ENCODE results near the gene MOG. TPM values are rescaled to one million over a fixed set of nuclear protein-coding genes. Genes with fewer than 3 reads are reported as not detected.

MOG gene
- total RNA-seq, 1 experiment from 2014 or later: not detected

DNA sequence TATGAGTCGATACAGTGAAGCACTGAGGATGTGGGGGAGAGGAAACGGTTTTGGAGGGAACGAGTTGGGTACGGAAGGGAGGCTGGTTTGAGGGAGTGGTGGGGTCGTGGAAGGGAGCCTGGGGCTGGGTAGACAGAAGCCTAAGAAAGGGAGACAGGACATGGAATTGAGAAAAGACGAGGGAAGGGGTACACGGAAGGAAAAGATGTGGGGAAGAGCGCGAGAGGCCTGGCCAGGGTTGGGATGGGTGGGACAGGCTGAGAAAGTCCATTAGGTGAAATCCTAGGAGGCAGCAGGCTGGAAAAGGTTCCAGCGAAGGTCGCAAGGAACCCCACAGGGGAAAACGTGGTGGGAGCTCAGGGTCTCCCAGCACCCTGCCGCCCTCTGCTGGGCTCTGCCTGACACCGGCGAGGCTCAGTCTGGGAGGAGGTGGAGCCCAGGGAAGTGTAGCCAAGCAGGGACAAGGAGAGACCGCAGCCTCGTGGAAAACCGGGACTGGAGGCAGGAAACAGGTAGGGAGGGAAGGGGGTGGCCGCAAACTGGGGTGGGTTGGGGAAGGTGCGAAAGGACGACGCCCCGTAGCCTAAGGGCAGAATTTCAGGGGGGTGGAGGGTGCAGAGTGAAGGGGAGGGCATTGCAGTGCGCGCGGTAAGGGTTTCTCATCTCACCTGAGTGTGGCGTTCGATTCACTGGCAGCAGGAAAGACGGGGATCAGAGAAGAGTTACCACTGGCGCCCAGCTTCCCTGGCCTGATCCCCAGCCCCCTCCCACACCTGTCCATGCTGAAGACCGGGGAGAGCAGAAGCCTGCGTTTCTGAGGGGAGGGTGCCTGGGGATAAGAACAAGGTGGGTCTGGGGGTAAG, 28.2 kb upstream of the MOG start:
- no peaks in the 10 kb centered on the region for H3K27me3 Mint-ChIP-seq (ENCODE audit: insufficient read depth, unreplicated experiment)
- intact Hi-C loops (cut with micrococcal nuclease): no loop called here
- ChIA-PET CTCF (interaction anchor here (0.6 to 1.2 kb wide), 4 partner anchors 21 to 1243 kb away, joined by 3 to 4 read pairs (median 3); no protein-coding TSS in a partner anchor), POLR2A (interaction anchor here (2.2 kb wide), 1 partner anchor 12 kb away, joined by 6 read pairs; no protein-coding TSS in a partner anchor)
- no peaks in the 10 kb centered on the region for H3K9me3 Mint-ChIP-seq (ENCODE audit: unreplicated experiment)
- DNase-seq (ENCODE audit: unreplicated experiment): peak; percentile 51
- BruUV-seq (replicated peaks): no TSS peak
- peaks cover 37% of the 10 kb centered on the region for H3K4me1 Mint-ChIP-seq (ENCODE audit: insufficient read depth, unreplicated experiment)
- H3K27ac Mint-ChIP-seq (ENCODE audit: low read depth, unreplicated experiment): no peak overlapping the region
- H3K4me3 Mint-ChIP-seq (ENCODE audit: unreplicated experiment): peak overlapping the region; percentile 68
- peaks cover 15% of the 10 kb centered on the region for H3K36me3 Mint-ChIP-seq (ENCODE audit: insufficient read depth, unreplicated experiment)
- TF ChIP-seq, protein P1, sequence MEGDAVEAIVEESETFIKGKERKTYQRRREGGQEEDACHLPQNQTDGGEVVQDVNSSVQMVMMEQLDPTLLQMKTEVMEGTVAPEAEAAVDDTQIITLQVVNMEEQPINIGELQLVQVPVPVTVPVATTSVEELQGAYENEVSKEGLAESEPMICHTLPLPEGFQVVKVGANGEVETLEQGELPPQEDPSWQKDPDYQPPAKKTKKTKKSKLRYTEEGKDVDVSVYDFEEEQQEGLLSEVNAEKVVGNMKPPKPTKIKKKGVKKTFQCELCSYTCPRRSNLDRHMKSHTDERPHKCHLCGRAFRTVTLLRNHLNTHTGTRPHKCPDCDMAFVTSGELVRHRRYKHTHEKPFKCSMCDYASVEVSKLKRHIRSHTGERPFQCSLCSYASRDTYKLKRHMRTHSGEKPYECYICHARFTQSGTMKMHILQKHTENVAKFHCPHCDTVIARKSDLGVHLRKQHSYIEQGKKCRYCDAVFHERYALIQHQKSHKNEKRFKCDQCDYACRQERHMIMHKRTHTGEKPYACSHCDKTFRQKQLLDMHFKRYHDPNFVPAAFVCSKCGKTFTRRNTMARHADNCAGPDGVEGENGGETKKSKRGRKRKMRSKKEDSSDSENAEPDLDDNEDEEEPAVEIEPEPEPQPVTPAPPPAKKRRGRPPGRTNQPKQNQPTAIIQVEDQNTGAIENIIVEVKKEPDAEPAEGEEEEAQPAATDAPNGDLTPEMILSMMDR (IDR thresholded peaks at IDR 0.05; ENCODE audit: unreplicated experiment): peak; percentile 51

DNA sequence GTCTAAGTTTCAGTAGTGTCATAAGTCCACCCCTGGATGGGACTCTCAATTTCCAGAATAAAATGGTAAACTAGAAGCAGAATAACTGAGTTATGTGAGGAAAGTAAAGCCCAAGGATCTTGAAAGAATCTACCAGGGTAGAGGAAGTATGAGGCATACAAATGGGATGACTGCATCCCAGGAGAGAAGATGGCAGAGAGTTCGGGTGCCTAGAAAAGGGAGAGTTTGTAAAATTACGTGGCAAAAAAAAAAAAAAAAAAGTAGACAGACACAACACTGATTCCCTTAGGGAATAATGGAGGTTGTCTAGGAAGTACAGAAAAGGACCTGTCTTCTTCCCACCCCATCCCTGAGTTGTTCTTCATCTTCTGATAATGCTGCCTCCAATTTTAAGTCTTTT, 27.3 kb upstream of the MOG start:
- no peak overlapping the region for H3K27ac Mint-ChIP-seq (ENCODE audit: low read depth, unreplicated experiment)
- no peak overlapping the region for H3K4me3 Mint-ChIP-seq (ENCODE audit: unreplicated experiment)
- H3K36me3 Mint-ChIP-seq (ENCODE audit: insufficient read depth, unreplicated experiment): peaks cover 15% of the 10 kb centered on the region
- H3K9me3 Mint-ChIP-seq (ENCODE audit: unreplicated experiment): no peaks in the 10 kb centered on the region
- H3K27me3 Mint-ChIP-seq (ENCODE audit: insufficient read depth, unreplicated experiment): no peaks in the 10 kb centered on the region
- ChIA-PET POLR2A (interaction anchor here (2.2 kb wide), 1 partner anchor 11 kb away, joined by 6 read pairs; no protein-coding TSS in a partner anchor), CTCF (interaction anchor here (0.5 to 1.0 kb wide), 2 partner anchors 33 to 418 kb away, joined by 3 read pairs; no protein-coding TSS in a partner anchor)
- TF ChIP-seq, protein P1 (IDR thresholded peaks at IDR 0.05; ENCODE audit: unreplicated experiment): no peak
- no TSS peak for BruUV-seq (replicated peaks)
- DNase-seq (ENCODE audit: unreplicated experiment): no peak
- intact Hi-C loops (cut with micrococcal nuclease): no loop called here
- peaks cover 39% of the 10 kb centered on the region for H3K4me1 Mint-ChIP-seq (ENCODE audit: insufficient read depth, unreplicated experiment)

DNA sequence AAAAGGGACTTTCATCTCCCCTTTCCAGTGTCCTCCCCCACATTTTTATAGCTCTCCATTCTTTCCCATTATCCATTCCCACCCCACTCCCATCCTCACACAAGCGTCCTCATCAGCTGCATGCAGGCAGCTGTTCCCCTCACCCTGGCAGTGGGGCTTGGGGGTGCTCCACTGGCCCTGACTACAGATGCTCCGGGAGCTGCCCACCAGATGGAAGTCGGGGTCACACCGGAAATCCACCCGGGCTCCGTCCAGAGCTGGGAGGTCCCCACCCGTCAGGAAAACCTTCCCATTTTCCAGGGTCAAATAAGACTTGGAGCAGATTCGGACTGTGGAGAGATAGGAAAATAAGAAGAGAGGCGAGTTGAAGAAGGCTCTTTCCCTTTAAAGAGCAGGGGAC, 26.6 kb upstream of the MOG start:
- Mint-ChIP-seq H3K36me3 (ENCODE audit: insufficient read depth, unreplicated experiment) (peaks cover 15% of the 10 kb centered on the region), H3K27me3 (ENCODE audit: insufficient read depth, unreplicated experiment) (no peaks in the 10 kb centered on the region), H3K27ac (ENCODE audit: low read depth, unreplicated experiment) (no peak overlapping the region), H3K4me1 (ENCODE audit: insufficient read depth, unreplicated experiment) (peaks cover 36% of the 10 kb centered on the region), H3K4me3 (ENCODE audit: unreplicated experiment) (no peak overlapping the region), H3K9me3 (ENCODE audit: unreplicated experiment) (no peaks in the 10 kb centered on the region)
- TF ChIP-seq, protein P1 (IDR thresholded peaks at IDR 0.05; ENCODE audit: unreplicated experiment): no peak
- POLR2A ChIA-PET: interaction anchor here (2.2 kb wide), 1 partner anchor 10 kb away, joined by 6 read pairs; no protein-coding TSS in a partner anchor
- intact Hi-C loops (cut with micrococcal nuclease): no loop called here
- no TSS peak for BruUV-seq (replicated peaks)
- no peak for DNase-seq (ENCODE audit: unreplicated experiment)
- CTCF ChIA-PET: interaction anchor here (0.5 to 1.1 kb wide), 2 partner anchors 23 to 418 kb away, joined by 3 read pairs; no protein-coding TSS in a partner anchor

DNA sequence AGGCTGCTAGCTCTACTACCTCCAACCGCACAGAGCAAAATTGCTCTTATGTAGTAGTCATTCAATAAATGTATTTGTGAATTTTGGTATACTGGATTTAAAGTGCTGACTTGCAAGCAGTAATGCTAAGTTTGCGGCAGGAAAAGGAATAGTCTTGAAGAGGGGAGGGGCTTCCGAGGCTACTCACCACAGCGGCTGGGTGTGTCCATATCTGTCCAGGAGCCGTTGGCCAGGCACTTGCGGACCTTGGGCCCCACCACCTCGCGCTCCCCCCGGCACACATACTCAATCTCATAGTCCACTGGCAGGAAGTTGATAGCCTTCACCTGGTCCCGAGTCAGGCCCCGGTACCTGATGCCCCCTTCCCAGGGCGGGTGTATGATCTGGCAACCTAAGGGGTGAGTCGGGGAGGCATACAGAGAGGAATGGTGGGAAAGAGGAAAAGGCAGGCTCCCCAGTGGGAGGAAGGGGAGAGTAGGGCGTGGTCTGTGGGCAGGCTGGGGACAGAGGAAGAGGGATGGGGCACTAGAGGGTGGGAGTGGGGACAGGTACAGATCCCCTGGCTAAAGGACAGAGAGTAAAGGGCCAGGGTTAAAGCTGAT, 25.6 kb upstream of the MOG start:
- Mint-ChIP-seq H3K9me3 (ENCODE audit: unreplicated experiment) (no peaks in the 10 kb centered on the region), H3K4me1 (ENCODE audit: insufficient read depth, unreplicated experiment) (peaks cover 33% of the 10 kb centered on the region), H3K27me3 (ENCODE audit: insufficient read depth, unreplicated experiment) (no peaks in the 10 kb centered on the region), H3K27ac (ENCODE audit: low read depth, unreplicated experiment) (no peak overlapping the region), H3K4me3 (ENCODE audit: unreplicated experiment) (peak overlapping the region; percentile 75), H3K36me3 (ENCODE audit: insufficient read depth, unreplicated experiment) (peaks cover 8% of the 10 kb centered on the region)
- ChIA-PET CTCF (interaction anchor here (0.6 kb wide), 1 partner anchor 37 kb away, joined by 3 read pairs; no protein-coding TSS in a partner anchor), POLR2A (interaction anchor here (0.6 to 2.2 kb wide), 2 partner anchors 9 to 902 kb away, joined by 4 to 6 read pairs; no protein-coding TSS in a partner anchor)
- TF ChIP-seq, protein P1 (IDR thresholded peaks at IDR 0.05; ENCODE audit: unreplicated experiment): no peak
- no TSS peak for BruUV-seq (replicated peaks)
- intact Hi-C loops (cut with micrococcal nuclease): no loop called here
- DNase-seq (ENCODE audit: unreplicated experiment): no peak

Measured in MCF 10A (cell line).